A673 (cell line): ENCODE results near the gene FERMT2. TPM values are rescaled to one million over a fixed set of nuclear protein-coding genes. Genes with fewer than 3 reads are reported as not detected.

Experiments
- BruUV-seq: library from RNA; stranded (reverse); fragments of 400-500 nt; replicated peaks from 2 replicates; lab custom pipeline; 2021; lab: Mats Ljungman, UMichigan
- CTCF ChIA-PET: fragments of 300-600 bp; sonication (Branson Sonifier 250); formaldehyde crosslinking; loops from one replicate; lab custom pipeline; 2022; ENCODE audit warnings: antibody characterized with exemption; lab: Charles Lee
- POLR2A ChIA-PET: fragments of 300-600 bp; sonication (Branson Sonifier 250); formaldehyde crosslinking; loops from one replicate; lab custom pipeline; 2022; ENCODE audit warnings: antibody characterized with exemption; ENCODE audit not compliant: low non-redundant PET; lab: Charles Lee
- DNase-seq: peaks from one replicate; pipeline ENCODE4 v3.0.0-alpha.2; 2015; ENCODE audit warnings: low spot score
- H3K27ac ChIP-seq: fragments of 200-600 bp; sonication (generic); 2 replicates; pipeline ENCODE4 v1.5.1; 2016; ENCODE audit warnings: mixed run types, low read depth, mild to moderate bottlenecking, mixed read lengths, antibody characterized with exemption, low read length; ENCODE audit not compliant: poor library complexity, severe bottlenecking
- H3K27me3 ChIP-seq: fragments of 200-600 bp; sonication (generic); replicated peaks from 2 replicates; pipeline ENCODE4 v1.6.1; 2017; ENCODE audit warnings: mixed run types, low read depth, mild to moderate bottlenecking, mixed read lengths, antibody characterized with exemption, low read length; ENCODE audit not compliant: insufficient read depth, poor library complexity
- H3K36me3 ChIP-seq: fragments of 200-600 bp; sonication (generic); 2 replicates; pipeline ENCODE4 v1.6.1; 2016; ENCODE audit warnings: mixed run types, mild to moderate bottlenecking, mixed read lengths, antibody characterized with exemption, low read length; ENCODE audit not compliant: insufficient read depth, poor library complexity, severe bottlenecking
- H3K4me1 ChIP-seq: fragments of 200-600 bp; sonication (generic); 2 replicates; pipeline ENCODE4 v1.6.1; 2017; ENCODE audit warnings: mixed run types, mild to moderate bottlenecking, mixed read lengths, antibody characterized with exemption, low read length; ENCODE audit not compliant: insufficient read depth, poor library complexity, severe bottlenecking
- H3K4me3 ChIP-seq: fragments of 200-600 bp; sonication (generic); 2 replicates; pipeline ENCODE4 v1.5.1; 2016; ENCODE audit warnings: low read depth, mixed run types, mild to moderate bottlenecking, mixed read lengths, low read length; ENCODE audit not compliant: poor library complexity, severe bottlenecking
- H3K9me3 ChIP-seq: fragments of 200-600 bp; sonication (generic); 2 replicates; pipeline ENCODE4 v1.6.1; 2016; ENCODE audit warnings: mixed run types, low read depth, mild to moderate bottlenecking, mixed read lengths, antibody characterized with exemption, low read length; ENCODE audit not compliant: poor library complexity, severe bottlenecking
- EZH2 ChIP-seq: fragments of 200-600 bp; sonication (generic); IDR thresholded peaks from 2 replicates; pipeline ENCODE4 v1.6.1; 2017; ENCODE audit warnings: borderline replicate concordance, low read depth, mild to moderate bottlenecking, mixed read lengths, antibody characterized with exemption, low read length; ENCODE audit not compliant: poor library complexity, severe bottlenecking
- intact Hi-C: fragments of 100-400 bp; cut with micrococcal nuclease; formaldehyde crosslinking; loops from one replicate; pipeline ENCODE4 v1.10.0; 2022; ENCODE audit not compliant: unreplicated experiment
- total RNA-seq: library from RNA; stranded (reverse); gene quantifications from 2 replicates; pipeline ENCODE4 v1.2.3, GENCODE V29; 2021
- TF ChIP-seq, protein P1 (sequence below): fragments of 300-800, 200-600 bp; sonication (generic); conservative IDR thresholded peaks from 2 replicates; pipeline ENCODE4 v1.5.1; 2017; ENCODE audit warnings: low read depth, mild to moderate bottlenecking, antibody characterized with exemption, low read length, moderate library complexity, mixed read lengths

FERMT2 gene
- total RNA-seq, 1 experiment from 2014 or later: 38.3 TPM

DNA sequence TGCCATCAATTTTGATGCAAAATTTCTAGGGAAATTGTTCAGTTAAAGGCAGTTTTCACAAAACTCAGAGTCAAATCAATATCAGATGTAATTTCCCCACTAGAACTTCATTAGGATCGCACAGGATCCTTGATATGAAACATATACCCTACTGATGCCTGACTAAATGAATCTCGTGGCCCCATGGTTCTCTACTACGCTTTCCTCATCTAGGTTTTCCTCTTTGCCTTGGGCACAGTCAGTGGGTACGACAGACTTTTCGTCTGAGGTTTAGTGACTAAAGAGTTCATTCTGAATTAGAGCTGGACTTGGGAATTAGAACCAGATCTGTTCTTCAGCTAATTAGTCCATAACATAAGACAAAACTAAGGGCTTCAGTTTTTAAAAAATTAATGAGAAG lies 117.0 kb downstream of the FERMT2 start:
- H3K4me1 ChIP-seq: peaks cover 49% of the 10 kb centered on the region
- POLR2A ChIA-PET: no interaction called here
- no TSS peak for BruUV-seq
- H3K4me3 ChIP-seq: no peak overlapping the region
- no peaks in the 10 kb centered on the region for H3K27me3 ChIP-seq
- H3K36me3 ChIP-seq: no peaks in the 10 kb centered on the region
- intact Hi-C loops: no loop called here
- no peaks in the 10 kb centered on the region for H3K9me3 ChIP-seq
- CTCF ChIA-PET: interaction anchor here (0.6 to 1.5 kb wide), 2 partner anchors 1370 to 1514 kb away, joined by 3 to 9 read pairs; no protein-coding TSS in a partner anchor
- TF ChIP-seq, protein P1, sequence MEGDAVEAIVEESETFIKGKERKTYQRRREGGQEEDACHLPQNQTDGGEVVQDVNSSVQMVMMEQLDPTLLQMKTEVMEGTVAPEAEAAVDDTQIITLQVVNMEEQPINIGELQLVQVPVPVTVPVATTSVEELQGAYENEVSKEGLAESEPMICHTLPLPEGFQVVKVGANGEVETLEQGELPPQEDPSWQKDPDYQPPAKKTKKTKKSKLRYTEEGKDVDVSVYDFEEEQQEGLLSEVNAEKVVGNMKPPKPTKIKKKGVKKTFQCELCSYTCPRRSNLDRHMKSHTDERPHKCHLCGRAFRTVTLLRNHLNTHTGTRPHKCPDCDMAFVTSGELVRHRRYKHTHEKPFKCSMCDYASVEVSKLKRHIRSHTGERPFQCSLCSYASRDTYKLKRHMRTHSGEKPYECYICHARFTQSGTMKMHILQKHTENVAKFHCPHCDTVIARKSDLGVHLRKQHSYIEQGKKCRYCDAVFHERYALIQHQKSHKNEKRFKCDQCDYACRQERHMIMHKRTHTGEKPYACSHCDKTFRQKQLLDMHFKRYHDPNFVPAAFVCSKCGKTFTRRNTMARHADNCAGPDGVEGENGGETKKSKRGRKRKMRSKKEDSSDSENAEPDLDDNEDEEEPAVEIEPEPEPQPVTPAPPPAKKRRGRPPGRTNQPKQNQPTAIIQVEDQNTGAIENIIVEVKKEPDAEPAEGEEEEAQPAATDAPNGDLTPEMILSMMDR: no peak
- no peak for TF ChIP-seq EZH2
- peak overlapping the region; percentile 62 for H3K27ac ChIP-seq
- peak; percentile 41 for DNase-seq

DNA sequence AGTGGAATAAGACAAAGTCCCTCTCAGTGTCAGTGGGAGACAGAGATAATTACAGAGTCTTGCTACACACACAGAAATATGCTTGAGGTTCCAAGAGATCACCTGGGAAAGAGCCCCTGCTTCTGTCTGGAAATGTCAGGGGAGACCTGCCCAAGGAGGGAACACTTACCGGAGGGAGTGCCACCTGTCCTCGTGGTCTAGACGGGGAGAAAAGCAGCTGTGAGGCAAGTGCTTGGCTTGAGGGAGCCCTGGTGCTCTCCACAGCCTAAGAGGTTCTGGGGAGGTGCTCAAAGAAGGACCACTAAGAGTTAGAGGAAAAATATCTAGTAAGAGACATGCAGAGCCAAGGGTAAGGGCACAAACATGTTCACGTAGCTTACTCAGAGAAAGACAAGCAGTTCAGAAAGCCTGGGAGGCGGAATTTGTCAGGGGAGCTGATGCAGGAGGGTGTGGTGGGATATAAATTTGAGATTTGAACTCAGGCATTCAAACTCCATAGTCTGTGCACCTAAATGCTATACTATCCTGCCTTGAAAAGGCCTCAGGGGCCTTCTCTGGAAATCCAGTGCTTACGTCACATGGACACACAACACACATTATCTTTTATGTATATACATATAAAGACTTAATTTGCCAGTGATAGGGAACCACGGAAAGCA lies 121.2 kb downstream of the FERMT2 start:
- BruUV-seq: no TSS peak
- intact Hi-C loops: loop anchor here (2.0 to 5.0 kb wide), 2 partner anchors 121 to 478 kb away; partner anchors contain the start of gene FERMT2
- CTCF ChIA-PET: no interaction called here
- Histone ChIP-seq H3K27me3 (no peaks in the 10 kb centered on the region), H3K4me1 (peaks cover 32% of the 10 kb centered on the region), H3K4me3 (no peak overlapping the region), H3K36me3 (no peaks in the 10 kb centered on the region), H3K9me3 (no peaks in the 10 kb centered on the region), H3K27ac (no peak overlapping the region)
- POLR2A ChIA-PET: no interaction called here
- DNase-seq: no peak
- TF ChIP-seq, protein P1: no peak
- no peak for TF ChIP-seq EZH2

DNA sequence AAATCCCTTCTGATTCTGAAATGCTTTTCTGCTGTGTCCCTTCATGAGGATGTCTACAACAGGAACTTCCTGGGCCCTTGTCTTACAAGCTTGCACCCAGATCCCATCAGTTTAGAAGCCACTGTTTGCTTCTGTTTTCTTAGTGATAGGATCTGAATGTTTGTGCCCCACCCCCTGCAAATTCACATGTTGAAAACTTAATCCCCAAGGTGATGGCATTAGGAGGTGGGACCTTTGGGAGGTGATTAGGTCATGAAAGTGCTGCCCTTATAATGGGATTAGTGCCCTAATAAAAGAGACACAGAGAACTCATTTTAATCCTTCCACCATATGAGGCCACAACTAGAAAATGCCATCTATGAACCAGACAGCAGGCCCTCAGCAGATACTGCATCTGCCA lies 123.4 kb downstream of the FERMT2 start:
- H3K27me3 ChIP-seq: no peaks in the 10 kb centered on the region
- no peak overlapping the region for H3K4me3 ChIP-seq
- no peaks in the 10 kb centered on the region for H3K36me3 ChIP-seq
- H3K27ac ChIP-seq: no peak overlapping the region
- no peak for DNase-seq
- ChIA-PET POLR2A (no interaction called here), CTCF (no interaction called here)
- H3K4me1 ChIP-seq: peaks cover 29% of the 10 kb centered on the region
- BruUV-seq: no TSS peak
- intact Hi-C loops: loop anchor here (5.0 kb wide), 1 partner anchor 480 kb away; no protein-coding TSS in a partner anchor
- no peaks in the 10 kb centered on the region for H3K9me3 ChIP-seq
- TF ChIP-seq, protein P1: no peak
- TF ChIP-seq EZH2: no peak
